ENCODE data around the gene CYP4F22.
"Not testable (repeated sequence)": the region's sequence is repeated elsewhere in the genome, so short reads cannot be mapped to it uniquely, and the experiment has no call there.

The CYP4F22 gene

DNA sequence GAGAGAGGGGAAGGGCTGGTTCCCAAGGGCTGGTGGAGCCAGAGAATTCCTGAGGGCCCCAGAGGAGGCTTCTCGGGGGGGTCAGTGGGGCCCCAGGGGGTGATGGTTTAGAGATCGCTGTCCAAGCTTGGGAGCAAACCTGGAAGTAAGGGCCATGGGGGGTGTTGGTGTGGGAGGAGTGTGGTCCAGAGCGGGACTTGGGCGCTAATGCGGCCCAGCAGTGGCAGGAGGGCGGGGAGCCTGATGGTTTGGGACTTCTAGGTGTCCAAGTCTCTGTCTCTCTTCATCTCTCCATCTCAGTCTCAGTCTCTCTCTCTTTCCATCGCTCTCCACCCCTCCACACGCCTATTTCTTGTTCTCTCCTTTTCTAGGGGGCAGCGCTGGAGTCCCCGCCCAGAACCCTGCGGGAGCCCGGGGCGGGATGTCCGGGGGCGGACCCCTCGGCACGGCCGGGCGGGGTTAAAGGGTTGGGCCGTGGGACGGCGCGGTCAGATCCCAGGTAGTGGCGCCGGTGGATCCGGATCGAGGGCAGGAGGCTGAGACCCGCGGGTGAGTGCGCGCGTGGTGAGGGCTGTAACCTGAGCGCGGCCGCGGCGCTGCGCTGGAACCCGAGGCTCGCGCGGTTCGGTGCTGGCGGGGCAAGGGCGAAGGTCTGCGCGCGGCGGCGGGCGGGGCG, at the start of gene CYP4F22:
TSS of gene CYP4F22 (plus strand) at position 491 of the 676 bp plus-strand sequence. CDS start 16,812 bp downstream, outside the sequence.
- DNase-seq (ENCODE audit: low read depth in 2 of 2) = no peak

DNA sequence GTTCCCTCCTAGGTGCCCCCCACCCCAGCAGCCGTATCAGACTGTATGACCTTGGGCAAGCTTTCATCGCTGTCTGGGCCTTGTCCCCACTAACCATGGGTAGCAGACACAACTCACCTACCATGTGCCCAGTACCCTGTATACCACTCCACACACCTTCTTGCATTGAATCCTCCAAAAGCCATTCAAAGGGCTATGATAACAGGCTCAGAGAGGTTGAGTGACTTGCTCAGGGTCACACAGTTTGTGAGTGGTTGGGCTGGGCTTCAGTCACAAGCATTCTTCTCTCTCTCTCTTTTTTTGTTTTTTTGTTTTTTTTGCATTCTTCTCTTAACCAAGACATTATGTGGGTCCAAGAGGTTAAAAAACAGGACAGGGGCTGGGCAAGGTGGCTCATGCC, 46.6 kb upstream of the CYP4F22 start:
- DNase-seq (ENCODE audit: low read depth in 2 of 2) = no peak

DNA sequence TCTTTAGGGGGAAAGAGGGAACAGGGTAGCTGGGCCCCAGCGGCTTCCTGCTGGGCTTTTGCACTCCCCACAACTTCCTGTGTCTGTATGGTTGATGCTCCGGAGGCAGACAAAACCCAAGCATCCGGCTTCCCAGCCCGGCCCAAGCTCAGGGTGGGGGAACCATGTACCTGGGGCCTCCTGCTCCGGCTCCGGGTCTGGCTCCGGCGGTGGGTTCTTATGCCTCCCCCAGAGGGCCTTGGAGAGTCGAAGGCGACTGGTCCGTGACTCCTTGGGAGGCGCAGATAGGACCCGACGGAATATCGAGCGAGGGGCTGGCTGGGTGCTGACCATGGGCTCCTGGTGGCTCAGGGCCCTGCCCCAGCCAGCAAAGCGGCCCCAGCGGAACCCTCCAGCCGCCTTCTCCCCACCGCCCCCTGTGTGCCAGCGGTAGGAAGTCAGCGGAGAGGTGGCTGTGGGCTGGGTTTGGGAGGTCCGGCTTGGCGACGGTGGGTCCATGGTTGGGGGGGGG, 44.4 kb upstream of the CYP4F22 start:
- peak; percentile 53 to 62 for DNase-seq (ENCODE audit: low read depth in 2 of 2)

DNA sequence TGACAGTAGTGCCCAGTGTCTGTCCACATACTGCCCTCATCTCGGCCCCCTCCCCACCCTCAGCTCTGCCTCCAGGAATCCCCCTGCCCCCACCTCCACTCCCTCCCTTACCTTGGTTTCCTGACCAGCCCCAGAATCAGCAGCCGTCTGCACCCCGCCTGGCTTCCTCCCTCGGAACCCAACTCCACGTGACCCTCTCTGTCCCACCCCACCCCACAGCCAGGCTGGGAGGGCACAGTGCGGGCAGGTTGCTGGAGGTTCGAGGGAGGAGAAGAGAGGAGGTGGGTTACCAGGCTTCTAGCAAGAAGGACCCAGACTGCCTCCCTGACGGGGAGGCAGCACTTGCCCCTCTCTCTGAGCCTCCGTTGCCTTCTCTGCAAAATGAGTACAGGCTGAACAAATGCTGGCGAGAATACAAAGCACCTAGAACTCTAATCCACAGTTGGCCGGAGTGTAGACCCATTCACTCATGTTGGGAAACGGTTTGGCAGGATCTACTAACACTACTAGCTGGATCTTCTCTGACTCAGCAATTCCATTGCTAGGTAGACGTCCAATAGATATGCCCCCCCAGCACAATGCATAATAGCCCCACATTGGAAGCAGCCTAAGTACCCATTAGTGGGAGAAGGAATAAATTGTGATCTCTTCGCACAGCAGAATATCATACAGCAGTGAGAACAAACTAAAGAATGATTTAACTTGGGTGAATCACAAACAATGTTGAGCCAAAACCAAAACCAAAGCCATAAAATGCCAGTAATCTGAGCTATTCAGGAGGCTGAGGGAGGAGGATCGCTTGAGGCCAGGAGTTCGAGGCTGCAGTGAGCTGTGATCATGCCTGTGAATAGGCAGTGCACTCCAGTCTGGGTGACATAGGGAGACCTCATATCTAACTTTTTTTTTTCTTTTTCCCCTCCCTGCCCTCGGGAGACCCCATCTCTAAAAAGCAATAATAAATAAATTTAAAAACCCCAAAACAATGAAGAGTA, 43.6 kb upstream of the CYP4F22 start, which contains the start of gene RASAL3:
TSS of gene RASAL3 (minus strand) at position 151 of the 992 bp plus-strand sequence. CDS start 186 bp downstream, outside the sequence.
- peak; percentile 34 to 59 for DNase-seq (ENCODE audit: low read depth in 2 of 2)

DNA sequence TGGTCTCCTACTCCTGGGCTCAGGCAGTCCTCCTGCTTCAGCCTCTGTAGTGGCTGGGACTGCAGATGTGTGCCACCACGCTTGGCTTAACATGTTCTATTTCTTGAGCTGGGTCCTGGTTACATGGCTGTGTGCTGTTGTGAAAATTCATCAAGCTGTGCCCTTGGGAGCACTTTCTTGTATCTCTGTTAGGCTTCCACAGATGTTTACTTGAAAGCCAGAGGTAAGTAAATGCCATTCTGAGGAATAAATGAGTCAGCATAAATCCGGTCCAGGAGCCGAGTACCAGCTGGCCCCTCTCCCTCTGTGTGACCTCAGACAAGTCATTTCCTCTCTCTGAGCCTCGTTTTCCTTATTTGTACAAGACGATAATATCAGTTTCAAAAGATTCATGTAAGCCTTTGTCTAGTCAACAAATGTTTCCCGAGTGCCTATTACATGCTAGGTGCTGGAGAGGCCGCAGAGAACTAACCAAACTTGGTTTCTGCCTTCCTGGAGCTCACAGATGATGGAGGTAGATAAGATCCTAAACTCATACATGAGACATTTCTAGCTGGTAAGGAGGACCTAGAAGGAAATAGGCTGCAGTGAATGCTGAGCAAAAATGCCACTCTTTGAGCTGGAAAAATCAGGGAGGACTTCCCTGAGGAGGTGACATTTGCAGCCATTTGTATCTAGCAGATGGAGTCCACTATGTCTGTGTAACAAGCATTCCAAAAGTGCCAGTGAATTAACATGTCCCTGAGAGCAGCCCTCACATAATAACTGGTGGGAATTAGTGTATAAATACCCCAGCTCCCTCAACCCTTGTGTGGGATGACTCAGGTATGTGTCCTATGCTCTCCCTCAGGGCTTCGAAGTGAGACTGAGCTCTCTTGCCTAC, 41.2 kb upstream of the CYP4F22 start:
- DNase-seq (ENCODE audit: low read depth in 2 of 2) = peak in 1 of 2 donors; percentile 62

DNA sequence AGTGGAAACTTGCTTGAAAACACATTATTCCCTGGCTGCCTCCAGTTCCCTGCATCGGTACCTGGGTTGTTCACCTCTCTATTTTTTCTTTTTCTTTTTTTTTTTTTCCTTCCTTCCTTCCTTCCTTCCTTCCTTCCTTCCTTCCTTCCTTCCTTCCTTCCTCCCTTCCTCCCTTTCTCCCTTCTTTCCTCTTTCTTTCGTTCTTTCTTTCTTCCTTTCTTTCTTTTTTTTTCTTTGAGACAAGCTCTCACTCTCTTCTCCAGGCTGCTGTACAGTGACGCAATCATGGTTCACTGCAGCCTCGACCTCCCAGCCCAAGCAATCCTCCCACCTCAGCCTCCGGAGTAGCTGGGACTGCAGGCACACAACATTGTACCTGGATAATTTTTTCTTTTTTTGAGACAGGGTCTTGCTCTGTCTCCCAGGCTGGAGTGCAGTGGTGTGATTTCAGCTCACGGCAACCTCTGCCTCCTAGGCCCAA, 40.6 kb upstream of the CYP4F22 start:
- DNase-seq (ENCODE audit: low read depth in 2 of 2) = no peak

DNA sequence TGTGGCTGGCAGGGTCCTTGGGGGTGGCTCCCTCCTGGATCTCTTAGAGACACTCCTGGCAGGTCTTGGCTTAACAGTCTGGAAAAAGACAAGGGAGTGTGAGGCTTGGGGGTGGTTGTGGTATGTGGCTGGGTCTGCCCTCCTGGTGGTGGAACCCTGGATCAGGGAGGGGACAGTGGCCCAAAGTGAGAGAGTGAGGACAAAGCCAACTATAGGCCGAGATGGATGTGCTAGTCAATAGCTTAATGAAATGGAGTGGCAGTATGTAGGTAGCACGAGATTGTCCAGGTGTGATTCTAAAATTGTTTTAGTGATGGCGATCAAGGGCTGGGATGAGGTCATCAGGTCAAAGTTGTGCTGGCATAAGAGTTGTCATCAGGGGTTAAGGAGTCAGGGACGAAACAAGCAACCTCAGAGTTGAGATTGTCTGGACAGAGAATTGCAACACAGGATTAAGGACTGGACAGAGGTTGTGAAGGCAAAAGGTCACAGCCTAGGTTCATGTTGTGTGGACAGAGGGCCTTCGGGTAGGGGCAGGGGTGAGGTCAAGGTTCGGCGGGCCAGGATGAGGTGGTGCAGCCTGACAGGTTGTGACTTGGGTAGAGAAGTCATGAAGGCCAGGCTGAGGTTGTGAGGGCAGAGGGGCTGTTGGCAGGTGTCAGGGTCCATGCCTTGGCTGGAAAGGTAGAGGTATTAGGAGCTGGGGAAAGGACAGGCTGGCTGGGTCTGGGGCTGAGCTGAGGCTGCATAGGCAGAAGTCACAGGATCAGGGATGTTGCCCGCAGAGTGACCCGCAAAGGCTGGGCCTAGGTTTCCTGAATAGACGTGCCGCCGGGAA, 39.4 kb upstream of the CYP4F22 start:
- DNase-seq (ENCODE audit: low read depth in 2 of 2) = no peak

DNA sequence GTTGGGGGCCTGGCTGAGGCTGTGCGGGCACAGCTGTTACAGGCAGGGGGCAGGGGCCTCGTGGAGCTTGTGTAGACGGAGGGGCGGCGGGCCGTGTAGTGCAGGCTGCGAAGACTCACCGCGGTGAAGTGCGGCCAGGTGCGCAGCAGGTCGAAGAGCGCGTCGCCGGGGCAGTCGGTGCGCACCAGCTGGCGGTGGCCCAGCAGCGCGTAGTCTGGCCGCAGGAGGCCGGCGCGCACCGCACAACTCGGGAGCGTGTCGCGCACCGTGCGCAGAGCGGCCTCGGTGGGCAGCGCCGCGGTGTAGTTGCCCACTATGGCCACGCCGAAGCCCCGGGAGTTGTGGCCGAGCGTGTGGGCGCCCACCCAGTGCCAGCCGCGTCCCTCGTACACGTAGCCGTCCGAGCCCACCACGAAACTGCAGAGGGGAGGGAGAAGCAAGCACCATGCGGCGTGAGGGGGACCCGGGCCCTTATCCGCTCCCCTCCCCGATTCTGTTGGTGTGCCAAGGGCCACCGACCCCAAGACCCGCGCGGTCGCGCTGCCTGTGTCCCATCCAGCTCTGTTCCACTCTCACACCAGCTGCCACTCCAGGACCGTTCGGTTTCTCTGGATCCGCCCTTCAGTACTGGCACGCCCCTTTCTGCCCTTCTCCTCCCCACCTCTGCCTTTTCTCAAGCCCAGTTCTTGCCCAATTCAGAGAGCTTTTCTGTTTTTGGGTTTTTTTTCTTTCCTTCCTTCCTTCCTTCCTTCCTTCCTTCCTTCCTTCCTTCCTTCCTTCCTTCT, 38.6 kb upstream of the CYP4F22 start:
- no peak for DNase-seq (ENCODE audit: low read depth in 2 of 2)

DNA sequence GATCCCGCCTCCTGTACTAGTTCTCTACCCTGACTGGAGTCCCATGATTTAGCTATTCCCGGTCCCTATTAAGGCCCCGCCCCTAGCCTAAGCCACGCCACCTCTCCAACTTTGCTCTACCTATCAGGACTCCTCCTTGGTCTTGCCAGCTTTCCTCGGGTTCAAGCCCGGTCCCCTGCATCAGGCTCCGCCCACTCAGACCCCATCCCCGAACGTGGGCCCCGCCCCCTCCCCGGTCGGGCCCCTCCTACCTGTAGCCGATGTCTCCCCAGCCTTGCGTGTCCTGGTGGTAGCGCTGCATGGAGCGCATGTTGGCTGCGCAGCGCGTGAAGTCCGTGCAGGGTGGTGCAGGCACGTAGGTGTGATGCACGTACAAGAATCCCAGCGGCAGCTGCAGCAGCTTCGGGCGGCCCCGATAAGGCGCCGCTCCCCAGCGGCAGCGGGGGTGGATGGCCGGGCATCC, 36.7 kb upstream of the CYP4F22 start:
- no peak for DNase-seq (ENCODE audit: low read depth in 2 of 2)

DNA sequence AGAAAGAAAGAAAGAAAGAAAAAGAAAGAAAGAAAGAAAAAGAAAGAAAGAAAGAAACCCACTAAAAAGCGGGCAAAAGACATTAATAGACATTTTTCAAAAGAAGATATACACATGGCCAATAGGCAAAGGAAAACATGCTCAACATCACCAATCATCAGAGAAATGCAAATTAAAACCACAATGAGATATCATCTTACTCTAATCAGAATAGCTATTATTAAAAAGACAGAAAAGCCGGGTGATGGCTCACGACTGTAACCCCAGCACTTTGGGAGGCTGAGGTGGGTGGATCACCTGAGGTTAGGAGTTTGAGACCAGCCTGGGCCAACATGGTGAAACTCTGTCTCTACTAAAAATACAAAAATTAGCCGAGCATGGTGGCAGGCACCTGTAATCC, 34.5 kb upstream of the CYP4F22 start:
- not testable (repeated sequence) for DNase-seq (ENCODE audit: low read depth in 2 of 2)

DNA sequence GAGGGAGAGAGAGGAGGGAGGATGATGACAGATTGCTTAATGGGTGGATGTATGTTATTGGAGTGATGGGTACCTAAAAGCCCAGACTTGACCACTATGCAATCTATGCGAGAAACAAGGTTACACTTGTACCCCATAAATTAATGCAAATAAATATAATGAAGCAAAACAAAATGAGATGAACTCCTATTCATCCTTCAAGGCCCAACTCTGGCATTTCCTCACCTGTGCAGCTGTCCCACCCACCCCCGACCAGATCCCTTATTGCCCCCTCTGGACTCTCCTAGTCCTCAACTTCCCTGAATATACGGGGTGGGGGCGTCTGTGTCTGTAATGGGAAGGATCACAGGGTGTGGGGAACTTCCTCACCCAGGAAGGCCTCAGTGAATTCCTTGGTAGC, 33.2 kb upstream of the CYP4F22 start:
- no peak for DNase-seq (ENCODE audit: low read depth in 2 of 2)

DNA sequence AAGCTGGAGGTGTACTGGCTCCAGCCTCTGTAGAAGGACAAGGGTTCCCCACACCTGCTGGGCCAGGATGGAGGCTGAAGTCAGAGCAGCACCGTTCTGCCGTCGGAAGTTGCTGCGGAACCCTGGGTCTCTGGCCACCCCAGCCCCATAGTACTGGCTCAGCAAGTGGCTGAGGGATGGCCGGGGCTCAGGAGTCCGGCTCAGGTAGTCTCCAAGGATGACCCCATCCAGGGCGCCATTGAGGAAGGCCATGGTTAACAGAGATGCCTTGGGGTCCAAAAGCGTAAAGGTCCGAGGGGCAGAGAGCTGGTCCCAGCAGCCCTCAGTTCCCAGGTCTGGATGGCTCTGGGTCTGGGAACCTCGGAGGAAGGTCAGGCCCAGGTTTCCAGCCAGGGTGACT, 32.7 kb upstream of the CYP4F22 start:
- DNase-seq (ENCODE audit: low read depth in 2 of 2) = no peak

DNA sequence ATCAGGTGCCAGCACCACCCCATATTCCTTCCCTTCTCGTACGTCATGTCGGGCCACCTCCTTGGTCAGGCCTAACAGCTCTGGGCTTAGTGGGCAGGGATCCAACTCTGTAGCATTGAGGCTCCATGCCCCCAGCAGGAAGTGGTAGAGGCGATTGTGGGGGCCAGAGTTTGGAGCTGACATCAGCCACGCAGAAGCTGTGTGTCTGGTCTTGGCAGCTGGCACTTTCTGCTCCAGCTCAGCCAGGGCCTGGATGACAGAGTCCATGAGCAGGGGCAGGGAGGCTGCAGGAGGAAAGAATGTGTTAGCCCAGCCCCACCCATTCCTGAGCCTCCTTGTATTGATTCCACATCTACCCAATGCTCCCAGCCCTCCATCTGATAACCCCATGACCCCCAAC, 32.0 kb upstream of the CYP4F22 start:
- no peak for DNase-seq (ENCODE audit: low read depth in 2 of 2)

DNA sequence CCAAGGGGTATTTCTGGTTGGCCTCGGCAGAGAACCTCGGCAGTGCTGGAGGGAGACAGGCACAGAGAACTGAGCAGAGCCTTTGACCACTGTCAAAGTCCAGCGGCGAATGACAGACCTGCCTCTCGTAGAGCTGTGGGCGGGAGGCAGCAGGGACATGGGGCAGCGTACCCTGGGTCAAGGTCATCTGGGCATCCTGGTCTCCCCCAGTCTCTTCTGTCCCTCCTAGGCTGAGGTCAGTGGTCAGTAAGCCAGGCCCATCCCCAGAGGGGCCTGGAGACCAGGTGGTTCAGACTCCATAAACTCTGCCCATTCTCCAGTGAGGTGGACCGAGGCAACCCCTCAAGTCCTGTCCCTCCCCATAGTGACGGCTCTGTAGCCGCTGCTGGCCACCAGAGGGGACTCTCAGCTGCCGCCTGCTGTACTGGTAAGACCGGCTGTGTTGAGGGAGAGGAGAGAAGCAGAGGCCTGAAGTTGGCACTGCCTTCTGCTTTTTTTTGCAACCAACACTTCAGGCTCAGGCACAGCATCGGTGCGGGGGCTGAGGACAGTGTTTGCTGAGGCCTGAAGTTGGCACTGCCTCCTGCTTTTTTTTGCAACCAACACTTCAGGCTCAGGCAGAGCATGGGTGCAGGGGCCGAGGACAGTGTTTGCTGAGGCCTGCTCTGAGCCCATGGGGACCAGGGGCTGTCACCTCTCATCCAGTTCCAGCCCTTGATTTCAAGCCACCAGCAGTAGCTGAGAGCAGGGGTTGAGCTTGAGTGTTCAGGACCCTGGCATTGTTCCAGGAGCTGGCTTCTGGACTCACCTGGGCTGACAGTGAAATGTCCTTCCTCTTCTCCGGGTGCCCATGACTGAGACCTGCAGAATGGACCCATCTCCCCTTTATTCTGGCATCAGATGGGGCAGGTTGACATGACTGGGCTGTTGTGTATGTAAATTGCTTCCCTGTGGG, 28.7 kb upstream of the CYP4F22 start, which contains the start of gene PGLYRP2:
TSS of gene PGLYRP2 (minus strand) at position 111 of the 955 bp plus-strand sequence. CDS start 130 bp downstream, outside the sequence.
- DNase-seq (ENCODE audit: low read depth in 2 of 2) = no peak

DNA sequence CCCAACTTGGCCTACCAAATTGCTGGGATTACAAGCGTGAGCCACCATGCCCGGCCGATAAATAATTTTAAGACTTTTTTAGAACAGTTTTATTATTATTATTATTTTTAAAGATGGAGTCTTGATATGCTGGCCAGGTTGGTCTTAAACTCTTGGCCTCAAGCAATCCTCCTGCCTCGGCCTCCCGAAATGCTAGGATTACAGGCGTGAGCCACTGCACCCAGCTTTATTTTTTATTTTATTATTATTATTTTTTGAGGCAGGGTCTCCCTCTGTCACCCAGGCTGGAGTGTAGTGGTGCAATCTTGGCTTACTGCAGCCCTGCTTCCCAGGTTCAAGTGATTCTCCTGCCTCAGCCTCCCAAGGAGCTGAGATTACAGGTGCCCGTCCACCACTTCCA, 27.3 kb upstream of the CYP4F22 start:
- not testable (repeated sequence) for DNase-seq (ENCODE audit: low read depth in 2 of 2)

DNA sequence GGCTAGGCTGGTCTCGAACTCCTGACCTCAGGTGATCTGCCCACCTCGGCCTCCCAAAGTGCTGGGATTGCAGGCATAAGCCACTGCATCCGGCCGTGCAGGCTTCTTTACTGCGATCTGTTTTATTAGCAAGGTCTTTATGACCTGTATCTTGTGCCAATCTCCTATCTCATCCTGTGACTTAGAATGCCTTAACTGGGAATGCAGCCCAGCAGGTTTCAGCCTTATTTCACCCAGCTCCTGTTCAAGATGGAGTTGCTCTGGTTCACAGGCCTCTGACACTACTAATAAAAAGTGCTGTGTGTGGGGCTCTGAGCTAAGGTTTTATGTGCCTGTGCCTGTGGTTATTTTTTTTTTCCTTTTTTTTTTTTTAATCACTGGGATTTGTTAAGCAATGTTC, 22.6 kb upstream of the CYP4F22 start:
- DNase-seq (ENCODE audit: low read depth in 2 of 2) = not testable (repeated sequence)

DNA sequence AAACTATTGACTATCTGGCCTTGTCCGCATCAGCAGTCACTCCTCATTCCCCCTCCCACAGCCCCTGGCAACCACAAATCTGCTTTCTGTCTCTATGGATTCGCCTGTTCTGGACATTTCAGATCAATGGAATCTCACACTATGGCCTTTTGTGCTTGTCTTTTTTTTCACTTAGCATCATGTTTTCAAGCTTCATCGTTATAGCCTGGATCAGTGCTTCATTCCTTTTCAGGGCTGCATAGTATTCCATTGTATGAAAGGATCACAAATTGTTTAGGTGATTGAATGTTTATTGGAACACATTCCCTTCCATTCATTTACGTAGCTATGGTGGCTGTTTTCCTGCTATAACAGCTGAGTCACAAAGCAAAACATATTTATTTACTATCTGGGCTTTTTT, 21.3 kb upstream of the CYP4F22 start:
- no peak for DNase-seq (ENCODE audit: low read depth in 2 of 2)
